Right atrium auricular region (tissue), 2 donors: Measurements from ENCODE around the gene PPP6R2. TPM values are rescaled to one million over a fixed set of nuclear protein-coding genes. Genes with fewer than 3 reads are reported as not detected.

Source experiments
- DNase-seq: peaks from one replicate; pipeline ENCODE4 v3.0.0-alpha.2; 2019; ENCODE audit warnings: low spot score
- H3K27ac ChIP-seq, 2 donors: fragments of 200-600 bp; sonication (generic); 1 replicate in 1 of 2; 2 replicates in 1 of 2; pipeline ENCODE4 v1.5.1; 2016 to 2019
- H3K27me3 ChIP-seq, 2 donors: fragments of 200-600 bp; sonication (generic); one replicate each; pipeline versions ENCODE4 v1.5.1 to v1.6.0; 2017 to 2019
- H3K36me3 ChIP-seq: fragments of 200-600 bp; sonication (generic); one replicate; pipeline ENCODE4 v1.5.1; 2016
- H3K4me1 ChIP-seq, 2 donors: fragments of 200-600 bp; sonication (generic); one replicate each; pipeline versions ENCODE4 v1.5.1 to v1.6.0; 2017 to 2019
- H3K4me3 ChIP-seq, 2 donors: fragments of 200-600 bp; sonication (generic); 1 replicate in 1 of 2; 2 replicates in 1 of 2; pipeline ENCODE4 v1.5.1; 2017 to 2019; ENCODE audit warnings: mild to moderate bottlenecking in 1 of 2, moderate library complexity in 1 of 2
- H3K9me3 ChIP-seq, 2 donors: fragments of 200-600 bp; sonication (generic); one replicate each; pipeline ENCODE4 v1.5.1; 2019
- CTCF ChIP-seq, 2 donors: fragments of 200-600 bp; sonication (generic); IDR thresholded peaks; one replicate each; pipeline ENCODE4 v1.5.1; 2019; ENCODE audit warnings: antibody characterized with exemption in 2 of 2
- total RNA-seq, 2 donors: library from RNA; depleted of rRNA; stranded (reverse); fragments of >200 nt; gene quantifications; one replicate each; pipeline ENCODE4 v1.1.0, GENCODE V29; 2016

PPP6R2 gene
- total RNA-seq, 2 donors from 2014 or later: 45.2 to 54.8 TPM

DNA sequence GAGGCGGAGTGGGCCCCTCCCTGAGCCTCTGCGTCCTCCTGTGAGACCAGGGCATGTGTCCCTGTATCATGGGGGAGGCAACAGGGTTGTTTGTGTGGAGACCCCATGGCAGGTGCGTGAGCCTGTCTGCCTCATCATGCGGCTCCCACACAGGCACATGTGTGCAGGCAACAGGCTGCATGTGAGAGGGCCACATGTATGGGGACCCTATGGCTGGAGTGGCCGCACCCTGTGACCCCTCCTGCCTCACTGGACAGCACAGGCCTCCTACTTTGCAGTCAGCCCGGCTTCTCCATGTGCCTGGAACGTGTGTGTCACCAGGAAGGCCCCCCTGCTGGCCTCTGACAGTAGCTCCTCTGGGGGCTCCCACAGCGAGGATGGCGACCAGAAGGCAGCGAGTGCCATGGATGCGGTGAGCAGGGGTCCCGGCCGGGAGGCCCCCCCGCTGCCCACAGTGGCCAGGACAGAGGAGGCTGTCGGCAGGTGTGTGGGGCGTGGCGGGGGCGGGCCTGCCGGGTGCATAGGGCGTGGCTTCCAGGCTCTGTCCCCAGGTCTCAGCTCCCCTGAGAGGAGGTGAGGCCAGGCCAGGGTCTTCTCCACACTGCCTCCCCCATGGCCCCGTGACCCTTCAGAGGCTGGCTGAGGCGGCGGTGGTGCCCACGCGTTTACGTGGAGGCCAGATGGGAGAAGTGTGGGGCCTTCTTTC is 97.6 kb downstream of the PPP6R2 start:
- no peaks in the 10 kb centered on the region for H3K27me3 ChIP-seq
- peaks cover 0 to 11% of the 10 kb centered on the region in 2 donors for H3K4me1 ChIP-seq
- no peak overlapping the region for H3K27ac ChIP-seq
- H3K36me3 ChIP-seq: peaks cover 62% of the 10 kb centered on the region
- H3K9me3 ChIP-seq: no peaks in the 10 kb centered on the region
- DNase-seq: no peak
- H3K4me3 ChIP-seq: no peak overlapping the region
- no peak for TF ChIP-seq CTCF (IDR thresholded peaks at IDR 0.05)

- DNase-seq: no peak
- H3K36me3 ChIP-seq: peaks cover 62% of the 10 kb centered on the region
- no peak for TF ChIP-seq CTCF (IDR thresholded peaks at IDR 0.05)
- no peaks in the 10 kb centered on the region for H3K9me3 ChIP-seq
- H3K4me1 ChIP-seq: peaks cover 0 to 11% of the 10 kb centered on the region in 2 donors
- no peak overlapping the region for H3K4me3 ChIP-seq
- H3K27me3 ChIP-seq: no peaks in the 10 kb centered on the region
- no peak overlapping the region for H3K27ac ChIP-seq
These were observed 98.4 kb downstream of the PPP6R2 start for GRCh38 chr22:50441428-50441993.

DNA sequence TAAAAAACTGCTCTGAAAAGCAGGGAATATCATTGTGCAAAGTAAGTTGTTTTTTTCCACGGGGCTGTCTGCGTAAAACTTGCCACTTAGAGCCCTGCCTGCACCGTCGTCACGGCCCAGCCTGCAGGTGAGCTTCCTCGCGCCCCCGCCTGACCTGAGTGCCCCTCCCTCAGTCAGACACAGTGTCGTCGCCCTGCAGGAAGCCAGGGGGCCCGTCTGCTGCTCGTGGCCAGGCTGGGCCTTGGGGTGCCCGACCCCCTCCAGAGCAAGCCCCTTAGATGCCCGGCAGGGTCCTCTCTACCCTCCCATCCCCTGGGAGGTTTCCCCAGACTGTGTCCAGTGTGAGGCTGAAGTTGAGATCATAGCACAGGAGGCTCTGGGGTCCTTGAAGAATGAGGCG is 100.1 kb downstream of the PPP6R2 start:
- Histone ChIP-seq H3K36me3 (peaks cover 66% of the 10 kb centered on the region), H3K9me3 (no peaks in the 10 kb centered on the region), H3K4me1 (peaks cover 0 to 11% of the 10 kb centered on the region in 2 donors), H3K27ac (no peak overlapping the region), H3K4me3 (no peak overlapping the region), H3K27me3 (no peaks in the 10 kb centered on the region)
- DNase-seq: no peak
- TF ChIP-seq CTCF (IDR thresholded peaks at IDR 0.05): no peak

DNA sequence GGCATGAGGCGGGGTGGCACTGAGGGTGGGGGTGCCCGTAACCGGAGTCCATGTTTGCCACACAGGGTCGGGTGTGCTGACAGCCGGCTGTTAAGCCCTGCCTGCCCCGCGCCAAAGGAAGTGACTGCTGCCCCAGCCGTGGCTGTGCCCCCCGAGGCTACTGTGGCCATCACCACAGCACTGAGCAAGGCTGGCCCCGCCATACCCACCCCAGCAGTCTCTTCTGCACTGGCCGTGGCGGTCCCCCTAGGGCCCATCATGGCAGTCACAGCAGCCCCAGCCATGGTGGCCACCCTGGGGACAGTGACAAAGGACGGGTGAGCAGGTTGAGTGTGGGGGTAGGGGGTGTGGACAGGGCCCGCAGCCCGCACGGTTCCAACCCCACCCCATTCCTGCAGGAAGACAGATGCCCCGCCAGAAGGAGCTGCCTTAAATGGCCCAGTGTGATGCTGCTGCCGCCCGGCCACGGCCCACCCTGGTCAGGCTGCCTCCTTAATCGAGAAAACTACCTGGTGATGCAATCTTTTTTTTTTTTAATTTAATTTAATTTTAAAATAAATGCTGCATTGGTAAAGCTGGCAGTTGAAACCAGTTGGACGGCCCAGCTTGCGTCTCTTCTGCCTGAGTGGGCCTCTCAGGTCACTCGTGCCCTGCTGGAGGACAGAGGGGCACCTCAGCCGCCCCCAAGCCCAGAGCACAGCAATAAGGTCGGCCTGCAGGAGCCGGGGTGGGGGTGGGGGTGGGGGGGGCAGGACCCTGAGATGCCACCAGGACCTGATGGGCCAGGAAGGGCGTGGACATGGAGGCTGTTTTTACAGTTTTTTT is 100.9 kb downstream of the PPP6R2 start:
- peaks cover 65% of the 10 kb centered on the region for H3K36me3 ChIP-seq
- H3K27ac ChIP-seq: no peak overlapping the region
- H3K27me3 ChIP-seq: no peaks in the 10 kb centered on the region
- no peak overlapping the region for H3K4me3 ChIP-seq
- no peaks in the 10 kb centered on the region for H3K9me3 ChIP-seq
- no peak for TF ChIP-seq CTCF (IDR thresholded peaks at IDR 0.05)
- peaks cover 0 to 11% of the 10 kb centered on the region in 2 donors for H3K4me1 ChIP-seq
- DNase-seq: no peak

- TF ChIP-seq CTCF (IDR thresholded peaks at IDR 0.05): no peak
- Histone ChIP-seq H3K4me1 (peaks cover 0 to 11% of the 10 kb centered on the region in 2 donors), H3K36me3 (peaks cover 60% of the 10 kb centered on the region), H3K9me3 (no peaks in the 10 kb centered on the region), H3K4me3 (no peak overlapping the region), H3K27ac (no peak overlapping the region), H3K27me3 (no peaks in the 10 kb centered on the region)
- no peak for DNase-seq
These were observed 101.5 kb downstream of the PPP6R2 start for GRCh38 chr22:50444663-50445062.
